GM19467 (cell line): Measurements from ENCODE around the gene ROBO1.

Source experiments
- ATAC-seq: cut with Tn5 transposase; IDR thresholded peaks from one replicate; pipeline ENCODE4 v1.9.1; 2021; ENCODE audit warnings: mild to moderate bottlenecking, moderate library complexity; ENCODE audit not compliant: unreplicated experiment

The ROBO1 gene

DNA sequence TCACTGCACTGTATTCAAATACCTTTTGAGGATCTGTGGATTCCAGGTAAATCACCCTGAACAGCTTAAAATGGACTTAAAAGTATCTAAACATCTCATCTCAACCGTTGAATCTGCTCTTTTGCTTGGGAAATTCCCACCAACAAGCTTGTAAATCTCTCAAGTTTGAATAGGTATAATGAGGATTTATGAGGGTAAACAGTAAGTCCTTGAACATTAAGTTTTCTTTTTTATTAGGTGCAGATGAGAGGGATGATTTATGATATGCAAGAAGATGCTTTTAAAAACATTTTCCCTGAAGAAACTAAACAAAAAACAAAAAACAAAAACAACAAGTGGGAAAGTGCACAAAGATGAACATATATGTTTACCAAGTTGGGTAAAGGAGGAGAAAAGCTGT lies 290.6 kb downstream of the ROBO1 start:
- ATAC-seq = no peak

DNA sequence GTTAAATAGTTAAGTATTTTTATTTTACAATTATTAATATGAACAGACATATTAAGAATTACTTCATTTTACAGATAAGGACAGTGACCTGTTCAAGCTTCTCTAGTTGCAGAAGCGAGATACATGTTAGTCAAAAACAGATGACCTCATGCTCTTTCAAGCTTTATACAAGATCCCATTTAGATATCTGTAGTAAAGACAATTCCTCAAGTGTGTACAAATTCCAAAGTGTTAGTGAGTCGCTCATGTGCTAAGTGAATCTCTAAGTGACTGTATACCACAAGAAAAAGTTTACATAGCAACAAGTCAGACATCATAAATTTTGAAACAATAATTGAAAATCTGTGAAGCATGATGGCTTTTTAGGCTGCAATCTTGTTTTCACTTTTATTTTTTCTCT lies 293.8 kb downstream of the ROBO1 start:
- ATAC-seq = no peak

DNA sequence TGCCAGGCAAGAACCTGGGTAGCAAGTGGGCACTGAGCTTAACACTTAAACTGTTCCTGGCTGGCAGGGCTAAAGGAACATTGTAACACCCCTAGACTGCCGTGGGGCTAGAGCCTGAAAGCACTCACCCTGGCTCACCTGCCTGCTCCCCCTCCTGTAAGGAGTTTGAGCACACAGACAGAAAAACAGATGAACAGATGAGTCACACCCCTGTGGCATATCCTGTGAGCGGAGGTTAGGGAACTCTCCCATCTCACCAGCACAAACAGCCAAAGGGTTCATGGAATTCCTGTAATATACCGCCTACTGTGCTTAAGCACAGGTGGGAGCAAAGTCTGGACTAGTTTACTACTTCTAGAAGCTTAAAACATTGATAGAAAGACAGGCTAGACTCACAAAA lies 300.1 kb downstream of the ROBO1 start:
- no peak for ATAC-seq

DNA sequence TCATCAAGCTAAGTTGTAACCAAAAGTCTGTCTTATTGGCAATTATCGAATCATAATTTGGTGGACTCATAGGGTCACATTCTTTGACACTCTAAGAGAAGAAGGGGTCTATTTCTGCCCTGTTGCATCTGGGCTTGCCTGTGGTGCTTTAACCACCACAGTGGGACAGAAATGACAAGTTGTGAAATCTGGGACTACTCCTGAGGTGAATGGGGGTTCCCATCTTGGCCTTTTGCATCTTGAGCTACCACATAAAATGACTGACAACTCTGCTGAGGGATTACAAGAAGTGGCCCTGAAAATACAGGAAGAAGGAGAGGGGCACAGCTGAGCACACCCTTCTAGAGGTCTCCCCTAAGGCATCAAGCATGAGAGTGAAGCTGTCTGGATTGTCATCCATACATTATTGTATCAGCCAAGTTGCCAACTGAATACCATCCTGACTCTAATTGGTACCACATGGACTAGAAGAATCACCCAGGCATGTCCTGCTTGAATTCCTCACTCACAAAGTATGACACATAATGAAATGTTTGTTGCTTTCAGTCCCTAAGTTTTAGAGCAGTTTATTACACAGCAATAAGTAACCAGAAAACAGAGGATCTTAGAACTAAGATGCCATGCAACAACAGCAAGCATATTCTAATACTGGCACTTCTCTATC lies 306.5 kb downstream of the ROBO1 start:
- no peak for ATAC-seq

DNA sequence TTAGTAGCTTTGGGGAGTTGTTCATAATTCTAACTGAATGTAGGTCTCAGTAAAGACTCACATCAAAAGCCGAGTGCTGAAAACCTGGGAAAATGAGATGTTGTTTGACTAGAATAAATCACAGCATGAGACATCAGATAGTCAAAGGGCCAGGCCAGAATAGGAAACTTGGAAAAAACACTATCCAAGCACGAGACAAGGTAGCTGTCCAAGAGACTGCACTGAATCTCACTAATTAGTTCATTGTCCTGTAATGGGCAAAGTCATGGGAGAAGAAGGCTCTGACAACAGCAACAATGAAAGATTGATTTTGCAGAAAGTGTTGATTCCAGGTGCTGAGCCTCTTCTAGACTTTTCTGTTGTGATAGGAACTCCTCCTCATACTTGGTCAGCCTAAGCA lies 314.2 kb downstream of the ROBO1 start:
- no peak for ATAC-seq

DNA sequence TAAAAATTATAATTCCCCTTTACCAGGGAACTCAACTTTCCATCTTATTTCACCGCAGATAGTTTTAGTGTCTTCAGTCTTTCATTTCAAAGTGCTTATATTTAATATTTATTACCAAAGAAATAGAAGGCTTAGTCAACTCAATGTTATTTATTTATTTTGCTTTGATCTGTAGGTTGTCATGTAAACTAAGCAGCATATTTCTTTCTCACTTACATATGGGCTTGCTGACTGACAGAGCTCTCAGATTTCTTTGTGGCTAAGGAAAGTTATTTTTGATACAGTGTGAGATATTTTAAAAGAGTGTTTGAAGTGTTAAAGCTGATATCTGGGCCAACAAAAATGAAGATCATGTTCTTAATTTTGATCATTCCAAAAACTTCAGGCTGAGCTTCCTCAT lies 331.4 kb downstream of the ROBO1 start:
- ATAC-seq = no peak

DNA sequence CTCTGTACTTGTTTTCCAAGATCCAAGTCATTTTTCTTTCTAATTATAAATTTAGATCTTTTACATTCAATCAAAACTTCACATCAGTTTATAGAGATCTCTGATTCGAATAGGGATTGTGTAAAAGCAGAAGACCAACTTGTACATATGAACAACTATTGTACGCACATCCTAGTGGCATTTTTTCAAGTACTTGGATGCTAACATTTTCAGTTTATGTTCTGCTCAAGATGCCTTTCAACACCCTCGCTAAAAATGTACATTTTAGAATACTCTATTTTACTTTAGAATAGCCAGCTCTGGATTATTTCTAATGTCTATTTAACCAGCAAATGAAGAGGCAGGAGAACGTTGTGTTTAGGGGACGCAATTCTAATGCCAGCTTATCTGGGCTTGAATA lies 340.7 kb downstream of the ROBO1 start:
- ATAC-seq = no peak

DNA sequence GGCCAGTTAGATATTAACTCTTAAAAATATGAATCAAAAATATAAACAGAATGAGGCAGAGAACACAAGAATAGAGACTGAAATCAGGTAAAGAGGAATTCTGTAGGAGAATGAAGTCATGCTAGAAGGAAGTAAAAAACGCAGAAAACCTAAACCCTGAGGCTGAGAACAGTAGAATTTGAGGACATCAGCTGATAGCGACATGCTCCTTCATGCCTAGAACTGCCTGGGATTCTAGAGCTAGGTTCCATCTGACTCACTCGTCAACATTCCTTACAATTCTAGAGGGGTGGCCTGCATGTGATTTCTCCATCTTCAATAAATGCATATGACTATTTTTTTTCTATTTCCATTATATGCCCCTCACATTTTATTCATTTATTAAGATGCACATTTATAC lies 343.0 kb downstream of the ROBO1 start:
- ATAC-seq = no peak

DNA sequence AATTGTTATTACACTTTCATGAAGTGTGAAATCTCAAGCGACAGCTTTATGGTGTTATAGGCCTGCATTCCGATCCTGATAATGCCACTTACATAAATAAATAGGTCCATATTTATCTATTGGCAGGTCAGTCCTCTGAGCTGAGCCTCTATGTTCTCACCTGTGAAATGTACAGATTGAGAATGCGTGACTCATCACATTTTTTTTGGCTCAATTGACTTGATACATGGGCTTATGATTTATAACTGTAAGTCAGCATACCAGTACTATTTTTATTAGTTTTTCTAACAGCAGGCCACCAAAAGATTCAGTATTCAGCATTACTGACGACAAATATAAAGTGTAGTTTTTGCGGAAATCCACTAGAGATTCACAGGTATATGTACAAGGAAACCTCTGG lies 344.4 kb downstream of the ROBO1 start:
- no peak for ATAC-seq

DNA sequence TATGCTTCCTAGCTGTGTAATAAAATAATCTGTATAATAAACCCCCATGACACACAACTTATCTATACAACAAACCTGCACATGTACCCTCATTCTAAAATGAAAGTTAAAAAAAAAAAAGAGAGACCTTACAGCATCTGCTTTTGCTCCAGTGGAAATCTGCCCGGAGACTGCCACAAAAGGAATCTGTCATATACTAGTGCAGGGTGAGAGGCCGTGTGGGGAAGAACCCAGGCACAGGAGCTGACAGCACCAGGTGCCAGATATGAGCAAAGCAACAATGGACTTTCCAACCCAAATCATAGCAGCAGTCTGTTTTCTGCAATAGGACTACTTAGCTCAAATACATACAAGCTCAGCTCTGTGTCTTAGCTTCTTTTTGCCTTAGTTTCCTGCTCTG lies 346.5 kb downstream of the ROBO1 start:
- ATAC-seq = no peak

DNA sequence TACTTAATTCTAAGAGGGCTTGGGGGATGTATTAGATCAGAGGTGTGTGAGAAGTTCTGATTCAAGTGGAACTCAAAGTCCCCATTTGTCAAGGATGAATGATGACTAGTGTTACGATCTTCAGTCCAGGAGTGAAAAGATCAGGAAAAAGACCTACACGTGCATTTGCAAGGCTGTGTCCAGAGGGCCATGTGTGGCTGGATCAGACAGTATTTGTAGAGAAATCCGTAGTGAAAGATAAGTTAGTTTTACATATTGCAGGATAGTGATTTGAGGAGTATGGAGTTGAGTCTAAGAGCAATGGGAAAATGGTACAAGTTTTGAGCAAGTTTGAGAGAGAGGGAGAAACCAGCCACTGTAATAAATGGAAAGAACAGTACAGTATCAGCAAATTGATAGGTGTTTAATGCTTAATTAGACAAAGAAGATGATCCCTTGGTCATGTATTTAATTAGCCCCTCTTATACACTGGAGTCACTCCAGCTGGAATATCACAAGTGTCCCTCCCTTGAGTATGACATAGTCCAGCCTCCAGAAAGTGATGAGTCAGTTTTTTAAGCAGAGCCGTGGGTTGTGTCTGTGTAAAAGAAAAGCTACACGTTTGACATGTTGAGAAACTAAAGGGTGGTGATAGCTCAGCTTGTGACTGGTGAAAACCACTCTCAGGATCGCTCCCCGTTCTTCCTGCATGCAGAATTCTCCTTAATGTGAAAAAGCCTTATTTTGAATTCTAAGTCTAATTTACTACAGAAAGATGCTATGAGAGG lies 348.8 kb downstream of the ROBO1 start:
- no peak for ATAC-seq

DNA sequence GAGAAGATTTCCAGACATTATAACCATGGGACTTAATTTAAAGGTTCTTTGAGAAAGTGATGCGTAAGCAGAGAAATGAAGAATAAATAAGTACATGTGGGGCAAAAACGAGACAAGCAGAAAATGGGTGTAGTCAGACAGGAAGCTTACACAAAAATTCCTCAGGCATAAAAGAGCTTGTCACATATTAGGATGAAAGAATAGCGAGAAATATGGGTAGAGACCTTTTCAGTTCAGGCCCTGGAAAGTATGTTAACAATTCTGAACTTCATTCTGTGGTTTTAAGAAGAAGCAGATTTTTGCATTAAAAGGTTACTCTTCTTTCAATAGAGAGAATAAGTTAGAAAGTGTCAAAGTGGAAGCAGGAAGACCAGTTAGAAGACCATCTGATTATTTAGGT lies 352.4 kb downstream of the ROBO1 start:
- ATAC-seq = no peak

DNA sequence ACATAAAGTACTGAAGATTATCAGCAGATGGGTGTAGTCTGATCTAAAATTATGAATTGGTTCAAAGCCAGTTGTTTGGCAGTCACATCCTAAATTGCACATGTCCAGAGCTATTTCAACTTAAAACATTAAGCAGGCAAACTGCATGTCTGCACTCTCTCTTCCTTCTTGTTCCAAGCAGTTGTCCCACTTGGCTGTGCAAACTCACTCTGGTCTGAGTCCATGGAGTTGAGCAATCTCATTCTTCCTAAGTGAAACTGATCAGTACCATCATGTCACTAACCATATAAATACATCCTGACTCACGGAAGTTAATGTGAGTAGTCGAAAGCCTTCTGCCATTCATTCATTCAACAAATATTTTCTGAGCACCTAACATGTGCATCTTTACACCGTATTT lies 353.0 kb downstream of the ROBO1 start:
- ATAC-seq = no peak

DNA sequence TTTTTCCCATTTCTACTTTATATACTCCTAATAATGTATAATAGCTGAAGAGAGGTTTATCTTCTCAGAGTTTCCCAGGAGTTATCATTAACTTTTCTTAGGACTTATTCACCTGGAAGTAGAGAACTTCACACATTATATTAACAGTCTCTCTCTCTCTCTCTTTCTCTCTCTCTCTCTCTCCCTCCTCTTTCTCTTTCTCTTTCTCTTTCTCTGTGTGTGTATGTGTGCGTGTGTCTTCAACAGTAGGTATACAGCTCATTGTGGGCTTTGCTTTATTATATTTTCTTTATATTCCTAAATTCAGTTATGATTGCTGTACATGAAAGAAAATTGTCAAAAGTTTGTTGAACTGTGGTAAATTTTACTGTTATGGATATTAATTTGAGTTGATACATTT lies 353.8 kb downstream of the ROBO1 start:
- ATAC-seq = no peak

DNA sequence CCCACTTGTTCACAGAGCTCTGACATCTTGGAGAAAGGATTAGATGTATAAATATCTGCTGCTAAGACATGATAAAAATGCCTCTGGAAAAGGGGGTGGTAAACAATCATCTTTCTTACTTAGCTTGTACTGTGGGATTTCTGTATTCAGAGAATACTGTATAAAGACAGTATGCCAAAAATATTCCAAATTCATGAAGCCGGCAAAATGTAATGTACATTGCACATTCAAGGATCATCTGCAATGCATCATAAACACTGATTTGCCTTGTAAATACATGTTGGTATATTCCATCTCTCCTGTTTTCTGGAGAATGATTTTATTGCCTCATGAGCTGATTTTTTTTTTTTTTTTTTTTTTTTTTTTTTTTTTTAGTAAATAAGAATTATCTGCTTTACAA lies 355.3 kb downstream of the ROBO1 start:
- ATAC-seq = no peak

DNA sequence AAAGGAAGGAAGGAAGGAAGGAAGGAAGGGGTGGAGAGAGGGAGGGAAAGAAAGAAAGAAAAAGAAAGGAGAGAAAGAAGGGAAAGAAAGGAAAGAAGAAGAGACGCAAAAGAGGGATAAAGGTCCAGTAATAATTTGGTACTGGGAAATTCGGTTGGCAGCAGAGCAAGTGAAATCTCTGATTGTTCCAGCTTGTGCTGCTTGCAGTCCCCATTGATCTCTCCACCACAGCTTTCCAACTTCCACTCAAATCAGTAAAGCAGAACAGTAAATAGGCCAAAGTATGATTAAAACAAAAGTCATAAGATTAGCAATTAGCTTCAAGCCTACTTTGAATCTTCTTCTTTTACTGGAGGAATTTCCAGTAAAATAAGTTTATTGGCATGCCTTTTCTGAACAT lies 357.2 kb downstream of the ROBO1 start:
- ATAC-seq = no peak

DNA sequence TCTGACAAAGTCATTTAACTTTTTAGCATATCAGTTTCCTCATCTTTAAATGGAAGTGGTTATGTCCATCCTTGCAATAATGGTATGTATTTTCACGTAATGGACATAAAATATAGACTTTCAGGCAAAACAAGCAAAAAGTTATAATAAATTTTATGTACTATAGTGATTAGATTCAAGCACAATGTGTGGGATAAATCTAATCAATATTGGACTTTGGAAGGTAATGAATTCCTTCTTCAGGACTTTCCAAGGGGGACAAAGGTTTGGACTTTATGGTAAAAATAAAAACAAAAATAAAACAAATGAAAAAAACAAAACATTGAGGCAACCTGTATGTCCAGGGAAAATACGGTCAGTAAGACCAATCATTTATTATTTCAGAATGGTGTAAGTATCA lies 357.7 kb downstream of the ROBO1 start:
- no peak for ATAC-seq

DNA sequence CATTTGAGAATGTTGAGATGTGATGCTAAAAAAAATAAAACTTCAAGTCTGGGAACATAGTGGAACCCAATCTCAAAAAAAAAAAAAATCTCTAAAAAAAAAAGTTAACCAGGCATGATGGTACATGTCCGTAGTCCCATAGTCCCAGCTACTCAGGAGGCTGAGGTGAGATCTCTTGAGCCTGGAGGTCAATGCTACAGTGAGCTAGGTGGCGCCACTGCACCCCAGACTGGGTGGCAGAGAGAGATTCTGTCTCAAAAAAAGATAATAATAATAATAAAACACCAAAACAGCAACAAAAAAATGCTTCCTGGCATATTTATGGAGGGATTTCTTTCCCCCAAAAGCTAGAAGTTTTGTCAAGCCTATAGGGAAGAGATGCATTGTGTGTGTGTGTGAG lies 361.6 kb downstream of the ROBO1 start:
- ATAC-seq = no peak

DNA sequence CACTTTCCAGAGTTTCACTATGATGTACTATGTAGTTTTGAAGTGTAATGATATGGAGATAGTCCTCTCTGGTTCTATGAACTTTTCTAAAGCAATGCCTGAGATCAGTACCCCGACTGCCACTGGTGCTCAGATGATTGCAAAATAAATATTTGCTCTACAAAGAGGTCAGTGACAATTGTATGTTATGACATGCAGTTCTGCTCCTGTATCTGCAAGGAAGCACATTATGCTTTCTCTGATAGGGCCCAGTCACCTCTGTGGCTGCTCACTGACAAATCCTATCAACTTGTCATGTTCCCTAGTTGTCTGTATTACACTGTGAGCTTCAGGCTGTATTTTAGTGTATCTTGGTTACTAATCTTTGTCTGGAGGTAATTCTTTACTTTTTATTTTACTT lies 362.6 kb downstream of the ROBO1 start:
- no peak for ATAC-seq

DNA sequence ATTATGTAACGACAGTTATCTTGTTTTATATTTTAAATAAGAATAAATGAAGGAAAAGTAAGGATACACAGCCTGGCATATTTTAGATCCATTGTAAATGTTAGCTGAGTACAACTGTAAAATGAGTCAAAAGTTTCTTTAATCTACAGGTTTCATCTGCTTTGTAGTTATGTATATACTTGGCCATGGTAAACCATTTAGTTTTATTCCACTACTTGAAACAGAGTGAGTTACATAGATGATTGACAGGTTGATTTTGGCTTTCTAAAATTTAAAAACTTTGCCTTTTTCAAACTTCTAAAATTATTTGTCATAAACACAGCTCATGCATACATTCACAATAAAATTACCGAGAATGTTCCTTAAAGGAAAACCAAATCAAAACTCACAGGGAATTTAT lies 371.2 kb downstream of the ROBO1 start:
- ATAC-seq = no peak

DNA sequence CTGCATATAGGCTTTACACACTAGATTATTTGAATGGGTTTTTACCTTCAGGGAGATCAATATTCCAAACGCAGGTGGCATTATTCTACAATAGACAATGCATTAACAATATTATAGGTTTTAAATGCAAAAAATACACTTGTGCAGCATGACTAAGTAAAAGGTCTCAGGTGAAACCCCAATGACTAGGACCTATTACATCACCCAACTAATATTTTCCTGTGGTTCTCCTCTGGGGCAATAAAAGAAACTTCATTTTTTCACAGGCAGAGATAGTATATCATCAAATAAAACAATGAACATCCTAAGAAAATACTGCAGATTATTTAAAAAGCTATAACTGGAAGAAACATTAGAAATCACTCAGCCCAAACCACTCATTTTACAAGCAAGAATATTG lies 375.3 kb downstream of the ROBO1 start:
- no peak for ATAC-seq

DNA sequence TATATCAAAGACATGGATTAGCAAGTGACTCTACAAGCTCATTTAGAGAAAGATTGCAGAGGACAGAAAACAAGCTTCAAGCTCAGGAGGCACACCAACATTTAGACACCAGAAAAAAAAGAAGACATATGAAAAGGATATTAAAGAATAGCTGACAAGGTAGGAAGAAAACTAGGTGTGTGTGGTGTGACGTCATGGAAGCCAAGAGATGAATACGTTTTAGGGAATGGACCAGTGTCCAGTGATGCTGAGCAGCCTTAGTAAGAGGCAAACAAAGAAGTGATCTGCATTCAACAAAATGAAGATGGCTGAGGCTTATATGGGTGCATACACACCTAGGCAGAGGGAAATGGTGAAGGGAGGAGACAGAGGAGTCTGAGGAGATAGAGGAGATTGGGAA lies 377.4 kb downstream of the ROBO1 start:
- ATAC-seq = no peak

DNA sequence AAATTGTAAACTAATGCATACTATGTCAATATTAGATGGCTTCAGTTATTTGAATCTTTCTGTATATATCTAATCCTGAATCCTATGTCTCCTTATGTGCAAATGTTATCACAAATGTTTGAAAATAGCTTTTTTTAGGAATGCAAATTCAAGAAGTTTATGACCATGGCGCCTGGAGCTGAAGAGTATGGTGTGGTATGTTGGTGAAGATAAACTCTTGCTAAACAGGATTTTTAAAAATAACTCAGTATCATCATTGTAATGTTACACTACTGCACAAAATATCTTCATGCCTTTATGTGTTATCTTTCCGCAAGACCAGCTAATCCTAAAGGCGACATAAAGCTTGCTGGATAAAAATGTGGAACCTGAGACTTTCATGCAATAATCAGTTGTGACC lies 382.6 kb downstream of the ROBO1 start:
- no peak for ATAC-seq
